Lower leg skin (tissue), 4 donors: Measurements from ENCODE around the gene PCSK5. TPM values are rescaled to one million over a fixed set of nuclear protein-coding genes. Genes with fewer than 3 reads are reported as not detected.

Source experiments
- DNase-seq, 2 donors: peaks; one replicate each; pipeline ENCODE4 v3.0.0-alpha.2; 2019; ENCODE audit warnings: low spot score in 2 of 2
- H3K4me3 ChIP-seq: fragments of 200-600 bp; sonication (generic); 2 replicates; pipeline ENCODE4 v1.5.1; 2017; ENCODE audit warnings: mild to moderate bottlenecking, low read depth; ENCODE audit not compliant: poor library complexity, severe bottlenecking
- CTCF ChIP-seq, 3 donors: fragments of 450-650 bp; IDR thresholded peaks; one replicate each; pipeline ENCODE4 v1.5.1; 2016; ENCODE audit warnings: antibody characterized with exemption in 3 of 3, mild to moderate bottlenecking in 3 of 3, moderate library complexity in 2 of 3
- POLR2A ChIP-seq, 2 donors: fragments of 450-650 bp; IDR thresholded peaks; one replicate each; pipeline ENCODE4 v1.6.1; 2016 to 2017; ENCODE audit warnings: antibody characterized with exemption in 2 of 2, mild to moderate bottlenecking in 1 of 2, moderate library complexity in 1 of 2
- WGBS, 2 donors: methylation state at CpG; one replicate each; pipeline ENCODE4 v1.1.5; 2018; 5-methylcytosine and 5-hydroxymethylcytosine counted together
- intact Hi-C: fragments of 100-400 bp; cut with DNase I; formaldehyde crosslinking; loops from one replicate; pipeline ENCODE4 v1.15.0; 2023; ENCODE audit warnings: low total_unique reads
- total RNA-seq, 4 donors: library from RNA; depleted of rRNA; stranded (reverse); fragments of >200 nt; gene quantifications; one replicate each; pipeline ENCODE4 v1.1.0, GENCODE V29; 2016

PCSK5 gene
- total RNA-seq, 4 donors from 2014 or later: 6.4 to 10.8 (median 9.7) TPM

DNA sequence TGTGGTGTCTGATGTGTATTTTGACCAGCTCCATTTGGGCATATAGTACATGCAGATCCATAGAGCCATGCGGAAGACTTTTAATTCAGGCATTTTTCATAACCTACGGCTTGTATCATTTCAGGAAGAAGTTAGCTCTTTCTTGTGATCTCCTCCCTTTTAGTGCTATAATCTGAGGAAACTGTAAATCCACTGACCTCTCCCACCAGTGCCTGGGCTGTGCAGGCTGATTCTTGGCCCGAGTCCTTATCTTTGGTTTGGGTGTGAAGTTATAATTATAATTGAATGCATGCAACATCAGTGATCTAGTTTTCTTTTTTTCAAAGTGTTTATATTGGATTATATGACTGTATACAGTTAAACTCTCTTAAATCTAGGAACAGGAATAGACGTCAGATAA lies 247.9 kb downstream of the PCSK5 start:
- TF ChIP-seq POLR2A (IDR thresholded peaks at IDR 0.05) (no peak), CTCF (IDR thresholded peaks at IDR 0.05) (no peak)
- no peak for DNase-seq
- intact Hi-C loops: no loop called here
- H3K4me3 ChIP-seq: no peak overlapping the region
- 78 to 84% methylated on average over 4 of the region's 4 CpGs for WGBS, 2 donors

GRCh38 chr9:76143834-76144233 lies 253.4 kb downstream of the PCSK5 start:
- intact Hi-C loops: no loop called here
- WGBS, 2 donors: 76 to 86% methylated on average over 5 of the region's 5 CpGs
- no peak for DNase-seq

GRCh38 chr9:76150013-76150412 lies 259.5 kb downstream of the PCSK5 start:
- H3K4me3 ChIP-seq: no peak overlapping the region
- intact Hi-C loops: no loop called here

More at GRCh38 chr9:76143834-76144233, 253.4 kb downstream of the PCSK5 start:
- no peak overlapping the region for H3K4me3 ChIP-seq
- no peak for TF ChIP-seq CTCF (IDR thresholded peaks at IDR 0.05)

GRCh38 chr9:76151267-76151666 lies 260.8 kb downstream of the PCSK5 start:
- 76% methylated on average over 5 of the region's 5 CpGs for WGBS, 2 donors
- TF ChIP-seq CTCF (IDR thresholded peaks at IDR 0.05) (no peak), POLR2A (IDR thresholded peaks at IDR 0.05) (no peak)
- no peak for DNase-seq
- no peak overlapping the region for H3K4me3 ChIP-seq
- intact Hi-C loops: no loop called here

More at GRCh38 chr9:76150013-76150412, 259.5 kb downstream of the PCSK5 start:
- 85 to 88% methylated on average over 6 of the region's 6 CpGs for WGBS, 2 donors
- DNase-seq: no peak
- TF ChIP-seq CTCF (IDR thresholded peaks at IDR 0.05) (no peak), POLR2A (IDR thresholded peaks at IDR 0.05) (no peak)

GRCh38 chr9:76153339-76153738 lies 262.9 kb downstream of the PCSK5 start:
- TF ChIP-seq CTCF (IDR thresholded peaks at IDR 0.05): no peak
- no peak for TF ChIP-seq POLR2A (IDR thresholded peaks at IDR 0.05)
- WGBS, 2 donors: 90 to 94% methylated on average over 6 of the region's 6 CpGs
- no peak overlapping the region for H3K4me3 ChIP-seq
- no peak for DNase-seq
- intact Hi-C loops: no loop called here

GRCh38 chr9:76153902-76154629 lies 263.6 kb downstream of the PCSK5 start:
- intact Hi-C loops: no loop called here

More at GRCh38 chr9:76153902-76154629, 263.6 kb downstream of the PCSK5 start:
- 89 to 91% methylated on average over 8 of the region's 8 CpGs for WGBS, 2 donors
- H3K4me3 ChIP-seq: no peak overlapping the region
- TF ChIP-seq POLR2A (IDR thresholded peaks at IDR 0.05): no peak
- no peak for TF ChIP-seq CTCF (IDR thresholded peaks at IDR 0.05)
- DNase-seq: no peak
